K562 (cell line): ENCODE measurements around the gene ODF4. TPM values are rescaled to one million over a fixed set of nuclear protein-coding genes. Genes with fewer than 3 reads are reported as not detected.

Experiments
- ATAC-seq: fragments of 200-7000 bp; cut with Tn5 transposase; 3 replicates; pipeline ENCODE4 v1.9.1; 2020; ENCODE audit warnings: moderate library complexity
- BruUV-seq: library from RNA; stranded (reverse); fragments of 400-500 nt; replicated peaks from 2 replicates; lab custom pipeline; 2021; lab: Mats Ljungman, UMichigan
- CTCF ChIA-PET: fragments of 300-600 bp; formaldehyde crosslinking; extraction: SDS; loops from one replicate; lab custom pipeline; 2021; ENCODE audit warnings: low intra/inter-chr PET ratio; lab: Yijun Ruan, JAX
- POLR2A ChIA-PET: fragments of 300-600, 350-650 bp; sonication (Branson Sonifier 250); formaldehyde crosslinking; extraction: SDS; loops from one replicate; lab custom pipeline; 2021; ENCODE audit warnings: antibody characterized with exemption, inconsistent platforms; lab: Yijun Ruan, JAX
- DNase-seq, 4 experiments: peaks; one replicate each; pipeline versions ENCODE4 v3.0.0 to v3.0.0-alpha.2; 2011 to 2018; ENCODE audit warnings: low spot score in 3 of 4, mixed read lengths in 3 of 4; ENCODE audit errors: extremely low read depth in 1 of 4
- FAIRE-seq: peaks from 2 replicates; lab custom pipeline; 2011; peaks lifted over from hg19 to GRCh38; lab: Jason Lieb, UNC
- H2AFZ ChIP-seq: 2 replicates; pipeline ENCODE4 v1.6.0; 2011; ENCODE audit warnings: low read depth, low read length, control low read depth, inconsistent platforms
- H3K27ac ChIP-seq: fragments of 200-600 bp; 3 replicates; pipeline ENCODE4 v1.8.0; 2011; ENCODE audit warnings: low read depth, mild to moderate bottlenecking, control low read depth, inconsistent platforms, low read length, moderate library complexity, mixed read lengths; ENCODE audit errors: extremely low read depth
- H3K27me3 ChIP-seq, 2 experiments: fragments of 300-600 bp in 1 of 2; 2 replicates in 1 of 2; 3 replicates in 1 of 2; pipeline versions ENCODE4 v1.6.0 to v1.8.0; 2011; ENCODE audit warnings: inconsistent platforms in 2 of 2, low read length in 2 of 2, mild to moderate bottlenecking in 1 of 2, mixed read lengths in 1 of 2, moderate library complexity in 1 of 2; ENCODE audit not compliant: control insufficient read depth in 2 of 2, insufficient read depth in 2 of 2
- H3K36me3 ChIP-seq: fragments of 300-600 bp; 3 replicates; pipeline ENCODE4 v1.8.0; 2011; ENCODE audit warnings: mild to moderate bottlenecking, low read length, inconsistent platforms; ENCODE audit not compliant: control insufficient read depth, insufficient read depth
- H3K4me1 ChIP-seq, 2 experiments: fragments of 200-600 bp in 1 of 2; replicated peaks in 1 of 2; 2 replicates in 1 of 2; 3 replicates in 1 of 2; pipeline versions ENCODE4 v1.5.1 to v1.8.0; 2011; ENCODE audit warnings: inconsistent platforms in 2 of 2, low read length in 2 of 2, mild to moderate bottlenecking in 1 of 2, mixed read lengths in 1 of 2, moderate library complexity in 1 of 2; ENCODE audit not compliant: control insufficient read depth in 2 of 2, insufficient read depth in 2 of 2
- H3K4me2 ChIP-seq: 2 replicates; pipeline ENCODE4 v1.6.1; 2011; ENCODE audit warnings: low read length, control low read depth, inconsistent platforms, mixed read lengths; ENCODE audit not compliant: insufficient read depth
- H3K4me3 ChIP-seq: fragments of 200-600 bp; sonication (generic), shearing (Covaris generic); 2 replicates; pipeline ENCODE4 v1.5.1; 2016; ENCODE audit warnings: control low read depth, inconsistent platforms
- H3K79me2 ChIP-seq: fragments of 200-600 bp; 3 replicates; pipeline ENCODE4 v1.8.0; 2011; ENCODE audit warnings: low read length, inconsistent platforms; ENCODE audit not compliant: control insufficient read depth, insufficient read depth
- H3K9ac ChIP-seq, 2 experiments: 2 replicates each; pipeline versions ENCODE4 v1.6.0 to v1.6.1; 2011; ENCODE audit warnings: low read depth in 2 of 2, low read length in 2 of 2, control low read depth in 1 of 2, inconsistent platforms in 1 of 2, mild to moderate bottlenecking in 1 of 2, mixed read lengths in 1 of 2; ENCODE audit not compliant: insufficient read depth in 1 of 2
- H3K9me1 ChIP-seq: one replicate; pipeline ENCODE4 v1.6.0; 2011; ENCODE audit warnings: inconsistent platforms, mild to moderate bottlenecking, low read length, moderate library complexity; ENCODE audit not compliant: control insufficient read depth, insufficient read depth
- H3K9me3 ChIP-seq: replicated peaks from 2 replicates; pipeline ENCODE4 v1.5.1; 2011; ENCODE audit warnings: low read depth, low read length, inconsistent platforms; ENCODE audit not compliant: control insufficient read depth, insufficient read depth
- H4K20me1 ChIP-seq: replicated peaks from 2 replicates; pipeline ENCODE4 v1.6.1; 2011; ENCODE audit warnings: low read length, inconsistent platforms, mixed read lengths; ENCODE audit not compliant: control insufficient read depth, insufficient read depth
- BHLHE40 ChIP-seq: IDR thresholded peaks from 2 replicates; pipeline ENCODE4 v1.6.1; 2011; ENCODE audit warnings: low read length, improper control_type of control experiment
- HLTF ChIP-seq: fragments of 450-650 bp; IDR thresholded peaks from 2 replicates; pipeline ENCODE4 v1.6.1; 2016
- L3MBTL2 ChIP-seq: fragments of 450-650 bp; IDR thresholded peaks from 2 replicates; pipeline ENCODE4 v1.6.1; 2016; ENCODE audit warnings: mild to moderate bottlenecking, moderate library complexity
- MEIS2 ChIP-seq: fragments of 450-650 bp; IDR thresholded peaks from 2 replicates; pipeline ENCODE4 v1.6.1; 2014; ENCODE audit warnings: mild to moderate bottlenecking; ENCODE audit not compliant: partially characterized antibody
- MGA ChIP-seq: fragments of 450-650 bp; IDR thresholded peaks from 2 replicates; pipeline ENCODE4 v1.6.1; 2016; ENCODE audit warnings: mild to moderate bottlenecking, moderate library complexity
- WGBS: fragments of 100-300 bp; shearing (Covaris generic); methylation state at CpG from one replicate; pipeline ENCODE4 v1.1.6; 2016; ENCODE audit warnings: low coverage, mixed read lengths; ENCODE audit not compliant: insufficient coverage; ENCODE audit errors: missing lambda C conversion rate; 5-methylcytosine and 5-hydroxymethylcytosine counted together
- in situ Hi-C: fragments of 300-500 bp; cut with MboI; formaldehyde crosslinking; loops from 4 replicates; pipeline ENCODE4 v1.15.0; 2018; ENCODE audit warnings: inconsistent platforms, mixed read lengths
- intact Hi-C: fragments of 100-400 bp; cut with micrococcal nuclease; formaldehyde crosslinking; loops from 2 replicates; pipeline ENCODE4 v1.14.2; 2022
- polyA plus RNA-seq, 8 experiments: library from polyadenylated mRNA; depleted of rRNA in 4 of 8; stranded (reverse) in 5 of 8; unstranded in 3 of 8; fragments of >200 nt; fragmentation: Nextera tagmentation in 2 of 8; fragmentation: Illumina TruSeq in 1 of 8; extraction: Ambion mirVana in 2 of 8; extraction: Trizol in 1 of 8; gene quantifications; 2 replicates each; pipeline versions ENCODE4 v1.2.1 to v1.2.3, GENCODE V29; 2011 to 2014; ENCODE audit warnings: inconsistent platforms in 1 of 8, missing spikeins in 1 of 8
- total RNA-seq, 7 experiments: library from RNA; depleted of rRNA in 6 of 7; stranded (reverse); fragments of >200 nt in 6 of 7; fragmentation: Illumina TruSeq in 2 of 7; extraction: Trizol in 2 of 7; gene quantifications; 2 replicates each; pipeline versions ENCODE4 v1.2.1 to v1.2.3, GENCODE V29; 2011 to 2021; ENCODE audit warnings: low replicate concordance in 1 of 7
- TF ChIP-seq, protein P1 (sequence below): fragments of 200-800 bp; sonication (Bioruptor generic); IDR thresholded peaks from 2 replicates; pipeline ENCODE4 v1.6.1; 2017; ENCODE audit warnings: missing genetic modification characterization, missing compliant biosample characterization

Gene ODF4
- total and polyA plus RNA-seq, 9 of the 15 experiments (the other 6 are each of a cell fraction or from before 2014, with no cell fraction given) = not detected

DNA sequence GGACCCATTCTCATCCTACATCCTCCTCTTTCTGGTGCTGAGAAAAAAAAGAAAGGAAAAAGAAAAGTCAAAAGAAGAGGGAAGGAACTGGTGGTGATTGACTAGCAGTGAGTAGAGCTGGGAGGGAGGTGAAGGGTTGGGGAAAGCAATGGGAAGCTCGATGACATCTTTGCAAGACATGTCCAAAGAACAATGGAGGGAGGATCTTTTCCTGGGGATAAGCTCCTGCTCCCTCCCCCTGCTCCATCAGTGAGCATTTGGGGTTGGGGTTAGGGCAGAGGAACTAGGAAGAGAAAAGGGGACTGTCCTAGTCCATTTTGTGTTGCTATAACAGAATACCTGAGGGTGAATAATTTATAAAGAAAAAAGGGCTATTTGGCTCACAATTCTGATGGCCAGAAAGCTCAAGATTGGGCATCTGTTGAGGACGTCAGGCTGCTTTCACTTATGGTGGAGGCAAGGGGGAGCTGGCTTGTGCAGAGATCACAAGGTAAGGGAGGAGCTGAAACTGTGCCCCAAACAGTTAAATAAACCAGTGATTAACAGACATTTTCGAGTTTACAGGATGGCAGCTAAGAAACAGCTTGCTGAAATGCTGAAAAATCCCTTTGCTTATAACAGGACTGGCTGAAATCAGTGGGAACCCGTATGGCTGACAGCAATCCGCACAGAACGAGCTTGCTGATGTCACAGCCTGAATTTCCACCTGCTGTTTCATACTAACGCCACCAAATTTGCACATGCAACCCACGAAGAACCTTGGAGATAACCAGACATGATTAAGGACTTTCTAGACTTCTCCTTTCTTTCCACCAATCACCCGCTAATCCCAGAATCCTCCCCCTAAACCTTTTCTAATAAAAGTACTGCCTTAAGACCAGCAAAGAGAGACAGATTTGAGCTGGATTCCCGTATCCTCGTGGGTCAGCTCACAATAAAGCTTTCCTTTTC, 1.6 kb upstream of the ODF4 start:
- Histone ChIP-seq H3K36me3 (no peaks in the 10 kb centered on the region), H3K9me1 (no peaks in the 10 kb centered on the region), H3K27ac (no peak overlapping the region), H4K20me1 (no peaks in the 10 kb centered on the region), H3K9me3 (no peaks in the 10 kb centered on the region), H2AFZ (peak overlapping the region; percentile 59), H3K79me2 (no peaks in the 10 kb centered on the region), H3K4me3 (no peak overlapping the region), H3K27me3 (no peaks in the 10 kb centered on the region), H3K9ac (peak overlapping the region in 1 of 2 experiments; percentile 48; a peak in 1 of 4 replicates), H3K4me1 (peaks cover 4 to 11% of the 10 kb centered on the region in 2 experiments; a peak in 4 of 5 replicates), H3K4me2 (peak overlapping the region; percentile 39)
- ATAC-seq = peak; percentile 72
- ChIA-PET POLR2A (interaction anchor here (0.5 to 1.6 kb wide), 10 partner anchors 8 to 1176 kb away, joined by 3 to 7 read pairs (median 3); partner anchors contain the start of genes KRABD2 and PER1), CTCF (no interaction called here)
- no peak for FAIRE-seq
- 7% methylated on average over 11 of the region's 11 CpGs for WGBS
- intact Hi-C loops (loop anchor here (5.0 kb wide), 1 partner anchor 44 kb away; the partner anchor contains the start of gene RPL26), in situ Hi-C loops (no loop called here)
- BruUV-seq = no TSS peak
- DNase-seq = no peak
- TF ChIP-seq, protein P1, sequence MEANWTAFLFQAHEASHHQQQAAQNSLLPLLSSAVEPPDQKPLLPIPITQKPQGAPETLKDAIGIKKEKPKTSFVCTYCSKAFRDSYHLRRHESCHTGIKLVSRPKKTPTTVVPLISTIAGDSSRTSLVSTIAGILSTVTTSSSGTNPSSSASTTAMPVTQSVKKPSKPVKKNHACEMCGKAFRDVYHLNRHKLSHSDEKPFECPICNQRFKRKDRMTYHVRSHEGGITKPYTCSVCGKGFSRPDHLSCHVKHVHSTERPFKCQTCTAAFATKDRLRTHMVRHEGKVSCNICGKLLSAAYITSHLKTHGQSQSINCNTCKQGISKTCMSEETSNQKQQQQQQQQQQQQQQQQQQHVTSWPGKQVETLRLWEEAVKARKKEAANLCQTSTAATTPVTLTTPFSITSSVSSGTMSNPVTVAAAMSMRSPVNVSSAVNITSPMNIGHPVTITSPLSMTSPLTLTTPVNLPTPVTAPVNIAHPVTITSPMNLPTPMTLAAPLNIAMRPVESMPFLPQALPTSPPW (CRISPR knock-in tag) = no peak; the same call in 1 of the 2 replicates
- TF ChIP-seq MEIS2 = peak; percentile 80
- peak; percentile 93 for TF ChIP-seq L3MBTL2
- no peak for TF ChIP-seq HLTF
- TF ChIP-seq MGA = peak; percentile 80
- TF ChIP-seq BHLHE40 = 0 out of 2 replicates have a peak, but pooled peaks have one; percentile 19
